Activated CD8-positive, alpha-beta T cell treated with anti-CD3 and anti-CD28 coated beads for 36 hours (primary cell): Measurements from ENCODE around the gene HPRT1. TPM values are rescaled to one million over a fixed set of nuclear protein-coding genes. Genes with fewer than 3 reads are reported as not detected.

ENCODE experiments used
- ATAC-seq: fragments of 200-7000 bp; cut with Tn5 transposase; one replicate; pipeline ENCODE4 v1.10.0; 2021; ENCODE audit warnings: mild to moderate bottlenecking, moderate library complexity
- CTCF ChIA-PET: fragments of 350-600 bp; sonication (Branson Sonifier 250); formaldehyde crosslinking; loops from one replicate; lab custom pipeline; 2021; ENCODE audit warnings: antibody characterized with exemption; lab: Charles Lee
- POLR2A ChIA-PET: fragments of 350-600 bp; sonication (Branson Sonifier 250); formaldehyde crosslinking; loops from one replicate; lab custom pipeline; 2021; ENCODE audit warnings: antibody characterized with exemption; lab: Charles Lee
- DNase-seq: peaks from one replicate; pipeline ENCODE4 v3.0.0-alpha.2; 2020
- H3K27ac Mint-ChIP-seq: one replicate; pipeline ENCODE4 v1.8.0; 2021; ENCODE audit warnings: mild to moderate bottlenecking, mixed read lengths
- H3K27me3 Mint-ChIP-seq: one replicate; pipeline ENCODE4 v1.8.0; 2021; ENCODE audit warnings: mixed read lengths
- H3K36me3 Mint-ChIP-seq: one replicate; pipeline ENCODE4 v1.8.0; 2021; ENCODE audit warnings: low read depth, mixed read lengths
- H3K4me1 Mint-ChIP-seq: one replicate; pipeline ENCODE4 v1.8.0; 2021; ENCODE audit warnings: low read depth, mixed read lengths
- H3K4me3 Mint-ChIP-seq: one replicate; pipeline ENCODE4 v1.8.0; 2021; ENCODE audit warnings: mild to moderate bottlenecking, moderate library complexity, mixed read lengths
- H3K9me3 Mint-ChIP-seq: one replicate; pipeline ENCODE4 v1.8.0; 2021; ENCODE audit warnings: mixed read lengths
- CTCF ChIP-seq: fragments of 200-600 bp; IDR thresholded peaks from one replicate; pipeline ENCODE4 v1.8.0; 2022; ENCODE audit warnings: antibody characterized with exemption, mild to moderate bottlenecking
- intact Hi-C: fragments of 100-400 bp; cut with micrococcal nuclease; formaldehyde crosslinking; loops from one replicate; pipeline ENCODE4 v1.10.0; 2022
- total RNA-seq, 2 experiments: library from RNA; stranded (reverse); gene quantifications; one replicate each; pipeline ENCODE4 v1.2.3, GENCODE V29; 2021

The HPRT1 gene
- total RNA-seq, 2 experiments from 2014 or later, result 118 to 120 TPM

DNA sequence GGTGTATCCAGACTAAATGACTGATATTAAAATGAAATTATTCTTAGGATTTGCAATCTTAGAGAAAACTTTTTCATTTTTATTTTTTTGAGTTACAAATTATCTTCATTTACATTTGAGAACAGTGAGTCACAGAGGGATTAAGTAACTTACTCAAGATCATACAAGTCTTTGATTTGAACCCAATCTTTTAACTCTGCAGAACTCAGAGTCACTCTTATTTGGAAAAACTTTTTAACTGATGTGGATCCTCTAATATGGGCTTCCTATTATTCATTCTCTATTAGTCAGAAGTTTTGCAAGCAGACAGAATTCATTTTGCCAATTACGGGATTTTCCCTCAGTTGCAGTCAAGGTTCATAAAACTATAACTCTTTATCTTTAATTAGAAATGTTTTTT is 20.1 kb downstream of the HPRT1 start:
- H3K27ac Mint-ChIP-seq, result no peak overlapping the region
- POLR2A ChIA-PET, result no interaction called here
- no peaks in the 10 kb centered on the region for H3K9me3 Mint-ChIP-seq
- CTCF ChIA-PET, result no interaction called here
- H3K27me3 Mint-ChIP-seq, result no peaks in the 10 kb centered on the region
- H3K4me1 Mint-ChIP-seq, result no peaks in the 10 kb centered on the region
- DNase-seq (no peak), ATAC-seq (no peak)
- no peak overlapping the region for H3K4me3 Mint-ChIP-seq
- no peak for TF ChIP-seq CTCF
- H3K36me3 Mint-ChIP-seq, result peaks cover 17% of the 10 kb centered on the region
- intact Hi-C loops, result loop anchor here (10.0 kb wide), 1 partner anchor 285 kb away; no protein-coding TSS in a partner anchor

DNA sequence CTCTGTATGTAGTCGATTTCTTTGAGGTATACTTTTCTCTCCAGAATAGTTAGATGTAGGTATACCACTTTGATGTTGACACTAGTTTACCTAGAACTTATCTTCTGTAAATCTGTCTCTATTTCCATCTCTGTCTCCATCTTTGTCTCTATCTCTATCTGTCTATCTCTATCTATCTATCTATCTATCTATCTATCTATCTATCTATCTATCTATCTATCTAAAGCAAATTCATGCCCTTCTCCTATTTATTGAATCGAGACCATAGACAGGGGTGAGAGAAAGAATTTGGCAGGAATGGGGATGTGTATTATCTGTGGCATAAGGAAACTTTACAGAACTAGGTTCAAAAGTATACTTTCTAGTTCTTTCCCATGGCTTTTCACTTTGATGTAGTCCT is 21.4 kb downstream of the HPRT1 start:
- Mint-ChIP-seq H3K36me3 (peaks cover 13% of the 10 kb centered on the region), H3K4me1 (no peaks in the 10 kb centered on the region), H3K27me3 (no peaks in the 10 kb centered on the region), H3K4me3 (no peak overlapping the region), H3K27ac (no peak overlapping the region), H3K9me3 (no peaks in the 10 kb centered on the region)
- TF ChIP-seq CTCF, result no peak
- CTCF ChIA-PET, result no interaction called here
- POLR2A ChIA-PET, result no interaction called here
- ATAC-seq (no peak), DNase-seq (no peak)
- intact Hi-C loops, result loop anchor here (10.0 kb wide), 1 partner anchor 283 kb away; no protein-coding TSS in a partner anchor

GRCh38 chrX:134482371-134482770 is 22.4 kb downstream of the HPRT1 start:
- DNase-seq (no peak), ATAC-seq (no peak)
- Mint-ChIP-seq H3K9me3 (no peaks in the 10 kb centered on the region), H3K36me3 (peaks cover 12% of the 10 kb centered on the region), H3K4me3 (no peak overlapping the region), H3K27me3 (no peaks in the 10 kb centered on the region), H3K27ac (no peak overlapping the region), H3K4me1 (no peaks in the 10 kb centered on the region)
- intact Hi-C loops, result loop anchor here (10.0 kb wide), 1 partner anchor 282 kb away; no protein-coding TSS in a partner anchor
- ChIA-PET POLR2A (no interaction called here), CTCF (no interaction called here)
- TF ChIP-seq CTCF, result no peak

- no peak for DNase-seq
- Mint-ChIP-seq H3K36me3 (peaks cover 10% of the 10 kb centered on the region), H3K27ac (no peak overlapping the region), H3K27me3 (no peaks in the 10 kb centered on the region), H3K4me3 (no peak overlapping the region), H3K4me1 (no peaks in the 10 kb centered on the region), H3K9me3 (no peaks in the 10 kb centered on the region)
- intact Hi-C loops, result loop anchor here (10.0 kb wide), 1 partner anchor 281 kb away; no protein-coding TSS in a partner anchor
- ChIA-PET CTCF (interaction anchor here (0.8 to 1.4 kb wide), 4 partner anchors 12 to 299 kb away, joined by 3 to 4 read pairs (median 3); no protein-coding TSS in a partner anchor), POLR2A (no interaction called here)
- no peak for ATAC-seq
- TF ChIP-seq CTCF, result peak; percentile 35
Measured at GRCh38 chrX:134484039-134484438, 24.1 kb downstream of the HPRT1 start.

- ChIA-PET POLR2A (no interaction called here), CTCF (no interaction called here)
- H3K9me3 Mint-ChIP-seq, result no peaks in the 10 kb centered on the region
- DNase-seq, result no peak
- H3K4me3 Mint-ChIP-seq, result no peak overlapping the region
- H3K4me1 Mint-ChIP-seq, result no peaks in the 10 kb centered on the region
- intact Hi-C loops, result no loop called here
- H3K27ac Mint-ChIP-seq, result no peak overlapping the region
- H3K27me3 Mint-ChIP-seq, result no peaks in the 10 kb centered on the region
- H3K36me3 Mint-ChIP-seq, result peaks cover 27% of the 10 kb centered on the region
- ATAC-seq, result no peak
- TF ChIP-seq CTCF, result no peak
Measured at GRCh38 chrX:134501941-134502340, 42.0 kb downstream of the HPRT1 start.
